ACHN (cell line): ENCODE results near the gene DNASE1L2.

ENCODE experiments used
- DNase-seq: peaks from one replicate; pipeline ENCODE4 v3.0.0-alpha.2; 2015
- in situ Hi-C: cut with HindIII; loops from 2 replicates; pipeline ENCODE4 v1.10.0; 2017; ENCODE audit warnings: low sequenced_read_pairs, low pct_ligation_motif_present, low pct_unique_long_range_greater_than_20kb

The DNASE1L2 gene

DNA sequence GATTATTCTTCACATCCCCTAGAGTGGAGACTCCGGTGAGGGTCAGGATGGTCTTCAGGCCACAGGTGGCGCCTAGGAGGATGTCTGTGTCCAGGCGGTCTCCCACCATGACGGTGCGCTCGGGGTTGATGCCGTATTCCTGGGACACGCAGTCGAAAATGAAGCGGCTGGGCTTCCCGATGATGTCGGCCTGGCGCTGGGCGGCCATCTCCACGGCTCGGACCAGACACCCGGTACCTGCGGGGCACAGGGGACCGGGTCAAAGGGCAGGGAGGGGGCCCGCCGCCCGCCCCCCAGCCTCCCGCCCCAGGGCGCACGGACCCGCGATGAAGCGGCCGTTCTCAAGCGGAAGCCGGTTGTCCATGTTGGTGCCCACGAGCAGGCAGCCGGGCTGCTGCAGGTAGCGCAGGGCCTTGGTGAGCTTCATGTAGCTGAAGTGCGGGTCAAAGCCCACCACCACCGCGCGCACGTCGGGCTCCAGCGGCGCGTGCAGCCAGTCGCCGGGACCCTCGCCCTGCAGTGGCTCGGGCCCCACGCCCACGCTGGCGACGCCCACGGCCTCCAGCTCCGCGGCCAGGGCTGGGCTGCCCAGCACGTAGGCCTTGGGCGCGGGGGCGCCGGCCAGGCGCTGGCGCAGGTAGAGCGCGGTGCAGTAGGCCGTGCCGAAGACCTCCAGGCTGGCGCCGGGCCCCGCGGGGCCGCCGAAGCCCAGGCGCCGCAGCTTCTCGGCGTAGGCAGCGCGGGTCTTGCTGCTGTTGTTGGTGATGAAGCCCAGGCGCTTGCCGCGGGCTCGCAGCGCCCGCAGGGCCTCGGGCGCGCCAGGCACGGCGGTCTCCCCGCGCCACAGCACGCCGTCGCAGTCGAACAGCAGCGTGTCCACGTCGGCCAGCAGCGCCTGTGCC is 22.2 kb upstream of the DNASE1L2 start:
- DNase-seq: peak; percentile 29
- in situ Hi-C loops: no loop called here

DNA sequence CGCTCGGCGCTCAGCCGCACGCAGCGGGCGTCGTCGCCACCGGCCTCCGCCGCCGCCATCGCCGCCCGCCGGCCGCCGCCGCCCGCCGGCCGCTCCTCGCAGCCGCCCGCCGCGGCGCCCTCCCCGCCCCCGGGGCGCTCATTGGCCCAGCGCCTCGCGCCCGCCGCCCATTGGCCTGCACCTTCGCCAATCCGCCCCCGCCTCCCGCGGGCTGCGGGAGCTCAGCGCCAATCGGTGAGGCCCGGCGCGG is 21.6 kb upstream of the DNASE1L2 start, which contains the start of gene PGP:
Gene PGP (minus strand): TSS at position 122 of the 250 bp plus-strand sequence. CDS start 63 bp downstream, at position 59.
- in situ Hi-C loops: no loop called here
- no peak for DNase-seq

DNA sequence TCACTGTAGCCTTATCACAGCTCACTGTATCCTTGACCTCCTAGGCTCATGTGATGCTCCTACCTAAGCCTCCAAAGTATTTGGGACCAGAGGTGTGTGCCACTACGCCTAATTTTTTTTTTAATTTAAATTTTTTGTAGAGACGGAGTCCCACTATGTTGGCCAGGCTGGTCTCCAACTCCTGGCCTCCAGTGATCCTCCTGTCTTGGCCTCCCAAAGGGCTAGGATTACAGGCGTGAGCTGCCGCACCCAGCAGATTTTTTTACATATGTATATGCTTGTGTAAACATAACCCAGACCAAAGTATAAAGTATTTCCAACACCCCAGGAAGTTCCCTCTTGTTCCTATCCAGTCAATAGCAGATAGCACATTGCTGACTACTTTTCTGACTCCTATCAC is 19.9 kb upstream of the DNASE1L2 start:
- DNase-seq: no peak
- in situ Hi-C loops: no loop called here

DNA sequence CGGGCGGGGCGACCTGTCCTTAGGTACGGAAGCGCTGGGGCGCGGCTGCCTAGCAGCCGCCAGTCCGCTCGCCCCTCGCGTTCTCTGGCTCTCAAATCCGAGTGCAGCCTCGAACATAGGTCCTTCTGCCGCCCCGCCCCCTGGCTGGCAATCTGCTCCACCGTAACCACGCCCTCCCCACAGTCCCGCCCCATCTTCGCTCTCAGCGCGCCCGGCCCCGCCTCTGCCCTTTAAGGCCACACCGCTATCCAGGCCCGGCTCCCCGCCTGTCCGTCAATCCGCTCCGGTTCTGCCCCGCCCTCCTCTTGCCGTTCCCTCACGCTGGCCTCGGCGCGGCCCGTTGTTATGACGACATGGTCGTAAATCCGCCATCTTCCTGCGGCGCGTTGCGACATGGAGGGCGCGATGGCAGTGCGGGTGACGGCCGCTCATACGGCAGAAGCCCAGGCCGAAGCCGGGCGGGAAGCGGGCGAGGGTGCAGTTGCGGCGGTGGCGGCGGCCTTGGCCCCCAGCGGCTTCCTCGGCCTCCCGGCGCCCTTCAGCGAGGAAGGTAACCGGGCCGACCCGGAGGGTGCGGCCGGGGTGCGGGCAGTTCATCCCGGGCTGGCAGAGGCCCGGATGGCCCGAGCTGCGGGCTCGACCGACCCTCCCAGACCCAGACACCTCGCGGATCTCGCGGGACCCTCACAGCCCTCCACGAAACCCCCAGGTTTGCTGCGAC is 12.9 kb upstream of the DNASE1L2 start, which contains the start of gene E4F1:
Gene E4F1 (plus strand): TSS at position 371 of the 721 bp plus-strand sequence. CDS start 23 bp downstream, at position 394.
- in situ Hi-C loops: no loop called here
- peak; percentile 100 for DNase-seq

- in situ Hi-C loops: no loop called here
- peak; percentile 65 for DNase-seq
Observed at GRCh38 chr16:2223942-2224486, 12.2 kb upstream of the DNASE1L2 start.

DNA sequence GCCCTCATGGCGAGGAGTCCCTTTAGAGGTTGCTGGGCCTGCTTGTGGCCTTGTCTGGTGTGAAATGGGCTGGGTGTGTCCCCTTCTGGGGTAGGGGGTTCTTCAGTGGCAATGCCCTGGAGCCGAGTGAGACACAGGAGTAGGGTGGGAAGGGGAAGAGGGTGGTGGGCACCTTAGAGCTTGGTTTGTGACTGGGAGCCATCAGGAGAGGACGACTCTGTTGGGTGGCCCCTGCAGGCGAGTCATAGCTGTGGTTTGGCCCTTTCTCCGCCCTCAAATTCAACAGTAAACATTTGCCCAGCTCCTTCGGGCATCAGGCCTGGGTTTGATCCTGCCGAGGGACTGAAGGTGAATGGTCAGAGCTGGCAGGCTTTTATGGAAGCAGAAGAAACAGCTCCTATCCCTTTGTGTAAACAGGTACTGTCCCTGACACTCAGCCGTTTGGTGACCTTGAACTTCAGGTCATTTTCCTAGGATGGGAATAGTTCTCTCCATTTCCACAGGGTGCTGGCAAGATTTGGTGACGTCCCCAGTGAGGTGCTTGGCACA is 9.9 kb upstream of the DNASE1L2 start:
- DNase-seq: peak; percentile 60
- in situ Hi-C loops: no loop called here

DNA sequence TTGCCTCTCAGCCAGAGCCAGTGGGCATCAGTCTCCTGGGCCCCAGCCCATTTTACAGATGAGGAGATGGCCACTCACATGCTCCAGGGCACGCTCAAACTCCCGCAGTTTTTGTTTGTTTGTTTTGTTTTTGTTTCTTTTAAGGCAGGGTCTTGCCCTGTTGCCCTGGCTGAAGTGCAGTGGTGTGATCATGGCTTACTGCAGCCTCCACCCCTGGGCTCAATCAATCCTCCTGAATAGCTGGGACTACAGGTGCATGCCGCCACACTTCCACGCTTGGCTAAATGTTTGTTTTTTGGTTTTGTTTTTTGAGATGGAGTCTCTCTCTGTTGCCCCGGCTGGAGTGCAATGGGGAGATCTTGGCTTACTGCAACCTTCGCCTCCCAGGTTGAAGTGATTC is 9.3 kb upstream of the DNASE1L2 start:
- in situ Hi-C loops: no loop called here
- no peak for DNase-seq

- no peak for DNase-seq
- in situ Hi-C loops: no loop called here
Observed at GRCh38 chr16:2228161-2228824, 8.0 kb upstream of the DNASE1L2 start.

- in situ Hi-C loops: no loop called here
- no peak for DNase-seq
Observed at GRCh38 chr16:2229091-2229490, 7.2 kb upstream of the DNASE1L2 start.

DNA sequence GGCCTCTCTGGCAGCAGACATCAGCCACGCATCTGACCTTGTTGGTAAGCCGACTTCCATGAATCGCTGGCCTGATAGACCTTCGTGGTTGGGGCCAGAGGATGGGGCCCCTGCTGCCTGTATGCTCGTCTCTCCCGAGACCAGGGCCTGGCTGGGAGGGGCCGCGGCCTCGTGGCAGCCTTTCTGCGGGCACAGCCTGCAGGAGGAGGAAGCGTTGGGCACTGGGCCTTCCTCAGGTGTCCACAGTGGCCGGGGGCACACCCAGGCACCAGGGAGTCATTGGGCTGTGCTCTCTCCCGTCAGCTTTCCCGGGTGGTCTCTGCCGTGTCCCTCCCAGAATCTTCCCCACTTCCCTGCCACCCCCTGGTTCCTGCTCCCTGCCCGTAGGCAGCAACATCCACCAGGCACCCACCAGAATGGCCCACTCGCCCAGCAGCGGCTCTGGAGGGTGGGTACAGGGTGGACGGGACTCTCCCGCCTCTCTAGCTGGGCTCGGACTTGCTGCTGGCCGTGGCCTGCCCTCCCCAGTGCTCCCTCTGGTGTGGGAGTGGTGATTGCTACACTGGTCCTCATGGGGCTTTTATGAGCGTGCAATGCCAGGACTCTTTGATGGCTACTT is 6.5 kb upstream of the DNASE1L2 start:
- no peak for DNase-seq
- in situ Hi-C loops: no loop called here

- in situ Hi-C loops: no loop called here
- DNase-seq: no peak
Observed at GRCh38 chr16:2230376-2230775, 5.9 kb upstream of the DNASE1L2 start.

GRCh38 chr16:2231016-2231931 is 5.0 kb upstream of the DNASE1L2 start:
- in situ Hi-C loops: no loop called here
- DNase-seq: no peak

- in situ Hi-C loops: no loop called here
- no peak for DNase-seq
Observed at GRCh38 chr16:2232094-2232990, 3.9 kb upstream of the DNASE1L2 start.

- in situ Hi-C loops: no loop called here
- no peak for DNase-seq
Observed at GRCh38 chr16:2233046-2233775, 3.0 kb upstream of the DNASE1L2 start.

GRCh38 chr16:2233872-2234812 is 2.1 kb upstream of the DNASE1L2 start:
- no peak for DNase-seq
- in situ Hi-C loops: no loop called here
